KMS-11 (cell line): ENCODE results near the gene DTL.

Experiments used
- H2AFZ ChIP-seq: fragments of 200-600 bp; sonication (generic); 2 replicates; pipeline ENCODE4 v1.6.1; 2016; ENCODE audit warnings: antibody characterized with exemption, mixed run types, low read depth
- H3K27ac ChIP-seq: fragments of 200-600 bp; sonication (generic); 2 replicates; pipeline ENCODE4 v1.6.1; 2016; ENCODE audit warnings: mild to moderate bottlenecking, mixed run types
- H3K27me3 ChIP-seq: fragments of 200-600 bp; sonication (generic); 2 replicates; pipeline ENCODE4 v1.6.1; 2017; ENCODE audit warnings: mild to moderate bottlenecking, low read depth, mixed run types, moderate library complexity; ENCODE audit not compliant: insufficient read depth
- H3K36me3 ChIP-seq: fragments of 200-600 bp; sonication (generic); 2 replicates; pipeline ENCODE4 v1.6.1; 2017; ENCODE audit warnings: mild to moderate bottlenecking, mixed run types; ENCODE audit not compliant: insufficient read depth
- H3K4me1 ChIP-seq: fragments of 200-600 bp; sonication (generic); 2 replicates; pipeline ENCODE4 v1.6.1; 2016; ENCODE audit warnings: mild to moderate bottlenecking, low read depth, mixed run types; ENCODE audit not compliant: poor library complexity, severe bottlenecking
- H3K4me2 ChIP-seq: fragments of 200-600 bp; sonication (generic); 2 replicates; pipeline ENCODE4 v1.7.0; 2016; ENCODE audit warnings: mild to moderate bottlenecking, mixed run types
- H3K4me3 ChIP-seq: fragments of 200-600 bp; sonication (generic); IDR thresholded peaks from 2 replicates; pipeline ENCODE4 v1.6.1; 2017; ENCODE audit warnings: low read depth, low read length, mixed read lengths; ENCODE audit not compliant: insufficient read depth
- H3K79me2 ChIP-seq: fragments of 200-600 bp; sonication (generic); 2 replicates; pipeline ENCODE4 v1.6.1; 2016; ENCODE audit warnings: low read depth, mixed run types; ENCODE audit not compliant: insufficient read depth
- H3K9ac ChIP-seq: fragments of 200-600 bp; sonication (generic); 2 replicates; pipeline ENCODE4 v1.6.1; 2016; ENCODE audit warnings: mild to moderate bottlenecking, mixed run types
- H4K20me1 ChIP-seq: fragments of 200-600 bp; sonication (generic); 2 replicates; pipeline ENCODE4 v1.6.1; 2016; ENCODE audit warnings: mild to moderate bottlenecking, mixed run types; ENCODE audit not compliant: insufficient read depth
- TF ChIP-seq, protein P1 (sequence below): fragments of 200-600 bp; sonication (generic); conservative IDR thresholded peaks from 2 replicates; pipeline ENCODE4 v1.6.1; 2017; ENCODE audit warnings: low read depth, mild to moderate bottlenecking, antibody characterized with exemption, low read length, moderate library complexity, mixed read lengths

Gene DTL

DNA sequence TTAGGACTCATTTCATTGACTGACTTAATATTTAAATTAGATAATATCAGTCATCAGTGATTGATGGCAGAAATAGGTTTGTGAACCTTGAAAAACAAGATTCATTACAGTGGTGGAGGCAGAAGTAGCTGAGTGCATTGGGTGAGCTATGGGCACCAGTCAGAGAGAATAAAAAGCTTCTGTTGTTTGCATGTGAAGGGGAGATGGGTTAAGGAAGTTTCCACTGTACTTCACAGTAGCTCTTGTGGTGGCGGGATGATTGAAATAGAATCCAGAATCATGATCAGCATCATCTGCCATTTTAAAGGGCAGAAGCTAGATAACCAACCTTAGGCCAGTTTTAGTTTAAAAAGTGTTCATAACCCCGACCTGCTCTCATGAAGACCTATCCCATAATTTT lies 66.2 kb downstream of the DTL start:
- peaks cover 4% of the 10 kb centered on the region; the same call in 1 of the 2 replicates for H3K36me3 ChIP-seq

DNA sequence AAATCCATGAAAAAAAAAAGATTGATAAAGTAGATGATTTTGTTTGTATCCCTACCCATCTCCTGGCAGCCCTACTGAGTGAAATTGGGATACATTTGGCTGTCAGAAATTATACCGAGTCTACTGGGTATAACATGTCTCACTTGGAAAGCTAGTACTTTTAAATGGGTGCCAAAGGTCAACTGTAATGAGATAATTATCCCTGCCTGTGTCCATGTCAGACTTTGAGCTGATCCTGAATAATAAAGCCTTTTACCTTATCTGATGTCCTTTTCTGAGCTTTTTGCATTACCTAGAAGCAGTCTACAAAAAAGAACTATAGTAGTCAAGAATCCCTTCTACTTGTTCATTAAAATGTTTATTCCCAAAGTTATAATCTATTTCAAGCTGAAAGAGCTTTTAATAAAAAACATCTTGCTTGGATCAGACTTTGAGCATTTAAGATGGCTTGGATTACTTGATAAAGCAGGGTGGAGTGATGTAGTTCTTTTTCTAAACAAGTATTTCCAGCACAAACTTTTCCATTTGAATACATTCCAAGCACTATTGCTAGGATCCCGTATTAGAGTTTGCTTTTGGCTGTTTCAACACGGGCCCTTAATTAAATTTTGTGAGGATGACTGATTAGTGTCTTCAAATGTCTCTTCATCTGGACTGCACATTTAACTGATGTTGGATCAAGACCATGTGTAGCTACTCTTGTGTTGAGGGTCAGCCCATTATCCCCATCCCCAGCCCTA lies 69.2 kb downstream of the DTL start:
- H3K4me2 ChIP-seq = no peak overlapping the region
- H3K79me2 ChIP-seq = no peaks in the 10 kb centered on the region
- peaks cover under 1% of the 10 kb centered on the region; the same call in 1 of the 2 replicates for H3K36me3 ChIP-seq
- no peak overlapping the region for H3K9ac ChIP-seq
- no peaks in the 10 kb centered on the region for H4K20me1 ChIP-seq
- H2AFZ ChIP-seq = no peak overlapping the region
- H3K4me3 ChIP-seq = no peak overlapping the region
- H3K27me3 ChIP-seq = no peaks in the 10 kb centered on the region
- no peak overlapping the region for H3K27ac ChIP-seq
- H3K4me1 ChIP-seq = peaks cover 10% of the 10 kb centered on the region
- TF ChIP-seq, protein P1, sequence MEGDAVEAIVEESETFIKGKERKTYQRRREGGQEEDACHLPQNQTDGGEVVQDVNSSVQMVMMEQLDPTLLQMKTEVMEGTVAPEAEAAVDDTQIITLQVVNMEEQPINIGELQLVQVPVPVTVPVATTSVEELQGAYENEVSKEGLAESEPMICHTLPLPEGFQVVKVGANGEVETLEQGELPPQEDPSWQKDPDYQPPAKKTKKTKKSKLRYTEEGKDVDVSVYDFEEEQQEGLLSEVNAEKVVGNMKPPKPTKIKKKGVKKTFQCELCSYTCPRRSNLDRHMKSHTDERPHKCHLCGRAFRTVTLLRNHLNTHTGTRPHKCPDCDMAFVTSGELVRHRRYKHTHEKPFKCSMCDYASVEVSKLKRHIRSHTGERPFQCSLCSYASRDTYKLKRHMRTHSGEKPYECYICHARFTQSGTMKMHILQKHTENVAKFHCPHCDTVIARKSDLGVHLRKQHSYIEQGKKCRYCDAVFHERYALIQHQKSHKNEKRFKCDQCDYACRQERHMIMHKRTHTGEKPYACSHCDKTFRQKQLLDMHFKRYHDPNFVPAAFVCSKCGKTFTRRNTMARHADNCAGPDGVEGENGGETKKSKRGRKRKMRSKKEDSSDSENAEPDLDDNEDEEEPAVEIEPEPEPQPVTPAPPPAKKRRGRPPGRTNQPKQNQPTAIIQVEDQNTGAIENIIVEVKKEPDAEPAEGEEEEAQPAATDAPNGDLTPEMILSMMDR = no peak

More for the DNA sequence above, 66.2 kb downstream of the DTL start:
- Histone ChIP-seq H4K20me1 (no peaks in the 10 kb centered on the region), H2AFZ (no peak overlapping the region), H3K4me2 (no peak overlapping the region), H3K79me2 (peaks cover 11% of the 10 kb centered on the region; the same call in 1 of the 2 replicates), H3K27me3 (no peaks in the 10 kb centered on the region), H3K27ac (no peak overlapping the region), H3K4me3 (no peak overlapping the region), H3K4me1 (peaks cover 10% of the 10 kb centered on the region), H3K9ac (no peak overlapping the region)
- TF ChIP-seq, protein P1 = no peak

DNA sequence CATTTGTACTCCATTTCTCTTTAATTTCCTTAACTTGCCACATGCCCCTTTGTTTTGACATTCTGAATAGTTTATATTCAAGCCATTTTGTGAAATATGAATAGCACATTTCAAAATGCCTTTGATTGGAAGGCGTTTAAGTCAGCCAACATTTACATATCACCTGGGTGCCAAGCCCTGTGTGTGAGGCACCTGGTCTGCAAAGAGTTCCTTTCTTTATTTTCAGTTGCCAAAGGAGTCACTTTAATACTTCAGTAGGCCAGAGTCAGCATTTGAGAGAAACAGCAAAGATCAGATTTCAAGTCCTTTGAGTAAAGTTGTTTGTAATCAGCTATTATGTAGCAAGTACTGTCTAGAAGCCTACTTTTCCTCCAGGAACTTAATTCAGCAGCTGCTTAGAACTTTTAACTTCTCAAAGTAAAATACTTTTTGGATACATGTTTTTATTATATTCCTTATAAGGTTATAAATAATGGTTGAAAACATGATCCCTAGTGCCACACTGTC lies 70.8 kb downstream of the DTL start:
- Histone ChIP-seq H3K4me3 (no peak overlapping the region), H3K27me3 (no peaks in the 10 kb centered on the region), H3K4me1 (peaks cover 10% of the 10 kb centered on the region), H2AFZ (no peak overlapping the region), H3K79me2 (no peaks in the 10 kb centered on the region), H3K9ac (no peak overlapping the region), H3K4me2 (no peak overlapping the region), H4K20me1 (no peaks in the 10 kb centered on the region), H3K36me3 (no peaks in the 10 kb centered on the region), H3K27ac (no peak overlapping the region)
- TF ChIP-seq, protein P1 = no peak

DNA sequence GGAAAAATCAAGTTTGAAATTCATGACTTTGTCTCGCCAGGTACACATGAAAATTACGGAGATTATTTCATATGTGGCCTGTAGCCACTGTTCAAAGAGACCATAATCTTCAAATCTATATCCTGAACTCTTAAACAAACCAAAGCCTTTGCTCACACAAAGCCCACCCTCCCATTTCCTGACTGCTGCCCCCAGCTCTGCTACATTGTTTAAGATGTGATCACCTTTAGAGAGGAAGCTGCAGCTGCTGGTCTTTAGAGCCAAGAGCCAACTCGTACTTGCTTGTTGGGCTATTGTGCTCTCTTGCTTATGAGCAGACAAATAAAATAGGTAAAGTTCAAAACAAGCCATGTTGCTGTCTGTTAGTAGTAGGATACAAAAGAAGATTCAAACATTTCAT lies 71.9 kb downstream of the DTL start:
- TF ChIP-seq, protein P1 = no peak
- Histone ChIP-seq H3K4me1 (peaks cover 10% of the 10 kb centered on the region), H3K9ac (no peak overlapping the region), H3K27me3 (no peaks in the 10 kb centered on the region), H2AFZ (no peak overlapping the region), H3K79me2 (no peaks in the 10 kb centered on the region), H4K20me1 (no peaks in the 10 kb centered on the region), H3K27ac (no peak overlapping the region), H3K4me2 (no peak overlapping the region), H3K36me3 (no peaks in the 10 kb centered on the region), H3K4me3 (no peak overlapping the region)
